ENCODE data around the gene SFI1.
"Not testable (repeated sequence)": the region's sequence is repeated elsewhere in the genome, so short reads cannot be mapped to it uniquely, and the experiment has no call there.

Gene SFI1

DNA sequence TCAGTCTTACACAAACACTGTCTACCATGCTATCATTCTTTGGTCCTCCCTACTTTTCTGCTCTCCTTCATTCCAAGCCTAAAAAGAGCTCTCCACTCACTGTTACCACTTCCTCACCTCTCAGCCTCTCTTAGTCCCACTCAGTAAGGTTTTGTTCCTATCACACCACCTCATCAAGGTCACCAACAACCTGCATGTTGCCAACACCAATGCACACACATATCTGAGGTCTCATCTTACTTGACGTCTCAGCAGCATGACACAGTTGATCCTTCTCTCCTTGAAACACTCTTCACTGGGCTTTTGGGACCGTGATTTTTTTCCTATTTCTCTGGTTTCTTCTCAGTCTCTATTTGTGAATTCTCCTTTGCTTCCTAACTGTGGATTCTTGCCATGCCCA, 157.6 kb downstream of the SFI1 start:
- TF ChIP-seq EZH2phosphoT487 (IDR thresholded peaks at IDR 0.05; ENCODE audit: borderline replicate concordance) (no peak), CTCF (conservative IDR thresholded peaks at IDR 0.05; ENCODE audit: low read length) (no peak)
- Histone ChIP-seq H3K9me2 (replicated peaks; ENCODE audit: low read depth, low read length) (no peaks in the 10 kb centered on the region), H3F3A (ENCODE audit: low read depth) (no peaks in the 10 kb centered on the region), H3K9me3 (ENCODE audit: insufficient read depth, low read depth, low read length) (no peaks in the 10 kb centered on the region), H3K4me1 (ENCODE audit: insufficient read depth, low read length, poor library complexity, severe bottlenecking) (no peaks in the 10 kb centered on the region), H3K4me2 (ENCODE audit: low read depth, low read length, poor library complexity, severe bottlenecking) (no peak overlapping the region), H3K79me2 (ENCODE audit: insufficient read depth, low read length) (peaks cover 42% of the 10 kb centered on the region), H2AFZ (ENCODE audit: low read length) (no peak overlapping the region), H4K20me1 (ENCODE audit: insufficient read depth, low read length, poor library complexity, severe bottlenecking) (no peaks in the 10 kb centered on the region), H3K36me3 (ENCODE audit: insufficient read depth, low read length) (peaks cover 7% of the 10 kb centered on the region; the same call in 1 of the 2 replicates), H3K4me3 (ENCODE audit: low read length, poor library complexity, severe bottlenecking) (no peak overlapping the region), H3K9ac (ENCODE audit: low read depth, low read length, poor library complexity, severe bottlenecking) (no peak overlapping the region), H3K27me3 (ENCODE audit: insufficient read depth, low read length, poor library complexity, severe bottlenecking) (no peaks in the 10 kb centered on the region)

GRCh38 chr22:31654408-31654807, 158.1 kb downstream of the SFI1 start:
- Histone ChIP-seq H3K9me2 (replicated peaks; ENCODE audit: low read depth, low read length) (no peaks in the 10 kb centered on the region), H3K4me2 (ENCODE audit: low read depth, low read length, poor library complexity, severe bottlenecking) (no peak overlapping the region), H2AFZ (ENCODE audit: low read length) (no peak overlapping the region), H3K27me3 (ENCODE audit: insufficient read depth, low read length, poor library complexity, severe bottlenecking) (no peaks in the 10 kb centered on the region), H4K20me1 (ENCODE audit: insufficient read depth, low read length, poor library complexity, severe bottlenecking) (peaks cover 2% of the 10 kb centered on the region), H3F3A (ENCODE audit: low read depth) (no peaks in the 10 kb centered on the region), H3K9ac (ENCODE audit: low read depth, low read length, poor library complexity, severe bottlenecking) (no peak overlapping the region), H3K9me3 (ENCODE audit: insufficient read depth, low read depth, low read length) (no peaks in the 10 kb centered on the region), H3K4me3 (ENCODE audit: low read length, poor library complexity, severe bottlenecking) (no peak overlapping the region), H3K79me2 (ENCODE audit: insufficient read depth, low read length) (peaks cover 47% of the 10 kb centered on the region), H3K36me3 (ENCODE audit: insufficient read depth, low read length) (peaks cover 7% of the 10 kb centered on the region; the same call in 1 of the 2 replicates), H3K4me1 (ENCODE audit: insufficient read depth, low read length, poor library complexity, severe bottlenecking) (no peaks in the 10 kb centered on the region)
- TF ChIP-seq EZH2phosphoT487 (IDR thresholded peaks at IDR 0.05; ENCODE audit: borderline replicate concordance) (no peak), CTCF (conservative IDR thresholded peaks at IDR 0.05; ENCODE audit: low read length) (no peak)

DNA sequence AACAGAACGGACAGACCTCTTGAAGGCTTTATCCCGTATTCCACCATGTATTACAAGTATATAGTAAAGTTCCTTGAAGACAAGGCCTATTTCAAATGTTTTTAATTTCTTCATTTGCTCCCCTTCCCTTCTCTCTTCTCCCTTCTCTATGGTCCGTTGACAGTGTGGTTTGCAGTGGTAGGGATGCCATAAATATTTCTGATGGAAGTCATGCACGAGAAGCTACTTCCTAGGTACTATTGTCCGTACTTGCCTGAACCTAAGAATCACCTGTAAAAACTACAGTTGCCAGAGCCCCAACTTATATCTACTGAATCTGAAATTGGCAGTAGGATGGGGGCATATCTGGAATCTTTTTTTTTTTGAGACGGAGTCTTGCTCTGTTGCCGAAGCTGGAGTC, 162.9 kb downstream of the SFI1 start:
- peaks cover 2% of the 10 kb centered on the region for H4K20me1 ChIP-seq (ENCODE audit: insufficient read depth, low read length, poor library complexity, severe bottlenecking)
- H3F3A ChIP-seq (ENCODE audit: low read depth): no peaks in the 10 kb centered on the region
- no peaks in the 10 kb centered on the region for H3K27me3 ChIP-seq (ENCODE audit: insufficient read depth, low read length, poor library complexity, severe bottlenecking)
- TF ChIP-seq EZH2phosphoT487 (IDR thresholded peaks at IDR 0.05; ENCODE audit: borderline replicate concordance) (no peak), CTCF (conservative IDR thresholded peaks at IDR 0.05; ENCODE audit: low read length) (no peak)
- H2AFZ ChIP-seq (ENCODE audit: low read length): no peak overlapping the region
- H3K36me3 ChIP-seq (ENCODE audit: insufficient read depth, low read length): no peaks in the 10 kb centered on the region
- peaks cover 9% of the 10 kb centered on the region for H3K4me1 ChIP-seq (ENCODE audit: insufficient read depth, low read length, poor library complexity, severe bottlenecking)
- no peak overlapping the region for H3K4me2 ChIP-seq (ENCODE audit: low read depth, low read length, poor library complexity, severe bottlenecking)
- peaks cover 54% of the 10 kb centered on the region for H3K79me2 ChIP-seq (ENCODE audit: insufficient read depth, low read length)
- H3K9me2 ChIP-seq (replicated peaks; ENCODE audit: low read depth, low read length): no peaks in the 10 kb centered on the region
- no peaks in the 10 kb centered on the region for H3K9me3 ChIP-seq (ENCODE audit: insufficient read depth, low read depth, low read length)
- H3K4me3 ChIP-seq (ENCODE audit: low read length, poor library complexity, severe bottlenecking): no peak overlapping the region
- no peak overlapping the region for H3K9ac ChIP-seq (ENCODE audit: low read depth, low read length, poor library complexity, severe bottlenecking)

- H3K4me1 ChIP-seq (ENCODE audit: insufficient read depth, low read length, poor library complexity, severe bottlenecking); H3K9me2 ChIP-seq (replicated peaks; ENCODE audit: low read depth, low read length); H4K20me1 ChIP-seq (ENCODE audit: insufficient read depth, low read length, poor library complexity, severe bottlenecking); H2AFZ ChIP-seq (ENCODE audit: low read length); H3K9me3 ChIP-seq (ENCODE audit: insufficient read depth, low read depth, low read length); H3K27me3 ChIP-seq (ENCODE audit: insufficient read depth, low read length, poor library complexity, severe bottlenecking); H3K36me3 ChIP-seq (ENCODE audit: insufficient read depth, low read length); H3F3A ChIP-seq (ENCODE audit: low read depth): not testable (repeated sequence)
- Histone ChIP-seq H3K9ac (ENCODE audit: low read depth, low read length, poor library complexity, severe bottlenecking) (peak overlapping the region; percentile 71), H3K4me3 (ENCODE audit: low read length, poor library complexity, severe bottlenecking) (peak overlapping the region; percentile 99), H3K4me2 (ENCODE audit: low read depth, low read length, poor library complexity, severe bottlenecking) (peak overlapping the region; percentile 78), H3K79me2 (ENCODE audit: insufficient read depth, low read length) (peaks cover 44% of the 10 kb centered on the region)
Measured at GRCh38 chr22:31660860-31661341, 164.6 kb downstream of the SFI1 start.

Data from Loucy (cell line).